ENCODE results near the gene RAB23. TPM values are rescaled to one million over a fixed set of nuclear protein-coding genes. Genes with fewer than 3 reads are reported as not detected.

The RAB23 gene
- polyA plus RNA-seq, 1 donor = 11.2 TPM

Other genes with a start within 250 kb of the RAB23 start
- gene KIAA1586, start 175.6 kb downstream of the RAB23 start, polyA plus RNA-seq (ENCODE audit: insufficient read length) = 12.7 TPM
- 23.8 TPM for gene ZNF451, start 132.1 kb downstream of the RAB23 start, polyA plus RNA-seq (ENCODE audit: insufficient read length)
- 11.0 TPM for gene BAG2, start 50.0 kb downstream of the RAB23 start, polyA plus RNA-seq (ENCODE audit: insufficient read length)
- gene PRIM2, start 95.3 kb upstream of the RAB23 start, polyA plus RNA-seq (ENCODE audit: insufficient read length) = 6.3 TPM